HepG2 (cell line): Measurements from ENCODE around the gene DAB2IP. TPM values are rescaled to one million over a fixed set of nuclear protein-coding genes. Genes with fewer than 3 reads are reported as not detected.

Experiments
- ATF7-NPFF ChIP-seq: sonication (generic); formaldehyde crosslinking; IDR thresholded peaks from 2 replicates; pipeline ENCODE4 v1.8.1; 2023; ENCODE audit warnings: mild to moderate bottlenecking, low read depth, missing genetic modification reagents, moderate library complexity
- KLF12 ChIP-seq: sonication (generic); formaldehyde crosslinking; IDR thresholded peaks from 2 replicates; pipeline ENCODE4 v1.4.0; 2020; ENCODE audit warnings: missing genetic modification reagents, borderline replicate concordance
- MATR3 ChIP-seq: sonication (generic); formaldehyde crosslinking; IDR thresholded peaks from 2 replicates; pipeline ENCODE4 v1.4.0; 2020; ENCODE audit warnings: missing genetic modification reagents
- PRPF4 ChIP-seq: fragments of 200-400 bp; formaldehyde crosslinking; IDR thresholded peaks from 2 replicates; pipeline ENCODE4 v1.6.1; 2016; ENCODE audit warnings: low read length, low read depth; ENCODE audit not compliant: poor library complexity, severe bottlenecking
- REL ChIP-seq: sonication (generic); formaldehyde crosslinking; conservative IDR thresholded peaks from 2 replicates; pipeline ENCODE4 v1.8.0; 2022; ENCODE audit warnings: mild to moderate bottlenecking, missing genetic modification reagents, moderate library complexity
- REPIN1 ChIP-seq: sonication (generic); formaldehyde crosslinking; IDR thresholded peaks from 2 replicates; pipeline ENCODE4 v1.8.0; 2022; ENCODE audit warnings: missing genetic modification reagents, low read depth, mild to moderate bottlenecking, borderline replicate concordance
- TEAD2 ChIP-seq: sonication (generic); formaldehyde crosslinking; IDR thresholded peaks from 2 replicates; pipeline ENCODE4 v1.9.0; 2021; ENCODE audit warnings: missing genetic modification reagents
- ZBTB21 ChIP-seq: sonication (generic); formaldehyde crosslinking; IDR thresholded peaks from 2 replicates; pipeline ENCODE4 v1.4.0; 2020; ENCODE audit warnings: missing genetic modification reagents
- ZBTB49 ChIP-seq: sonication (generic); formaldehyde crosslinking; IDR thresholded peaks from 2 replicates; pipeline ENCODE4 v1.4.0; 2020; ENCODE audit warnings: missing genetic modification reagents, borderline replicate concordance
- ZNF501 ChIP-seq: sonication (generic); formaldehyde crosslinking; IDR thresholded peaks from 2 replicates; pipeline ENCODE4 v1.5.1; 2020; ENCODE audit warnings: mild to moderate bottlenecking, moderate library complexity, missing genetic modification reagents
- ZNF543 ChIP-seq: sonication (generic); formaldehyde crosslinking; IDR thresholded peaks from 2 replicates; pipeline ENCODE4 v1.4.0; 2020; ENCODE audit warnings: mild to moderate bottlenecking, missing genetic modification reagents
- ZNF547 ChIP-seq: sonication (generic); formaldehyde crosslinking; IDR thresholded peaks from 2 replicates; pipeline ENCODE4 v1.5.1; 2020; ENCODE audit warnings: mild to moderate bottlenecking, missing genetic modification reagents
- ZNF644 ChIP-seq: IDR thresholded peaks from 2 replicates; pipeline ENCODE4 v1.6.1; 2016; ENCODE audit warnings: low read depth
- ZNF670 ChIP-seq: sonication (generic); formaldehyde crosslinking; IDR thresholded peaks from 2 replicates; pipeline ENCODE4 v1.8.0; 2022; ENCODE audit warnings: mild to moderate bottlenecking, missing genetic modification reagents, borderline replicate concordance
- ZNF75D ChIP-seq: sonication (generic); formaldehyde crosslinking; IDR thresholded peaks from 2 replicates; pipeline ENCODE4 v1.8.1; 2023; ENCODE audit warnings: missing genetic modification reagents, mild to moderate bottlenecking, borderline replicate concordance
- polyA plus RNA-seq, 8 experiments: library from polyadenylated mRNA; depleted of rRNA in 3 of 8; stranded (reverse) in 7 of 8; unstranded in 1 of 8; fragments of >200 nt; fragmentation: Illumina TruSeq in 4 of 8; extraction: Trizol in 4 of 8; gene quantifications; 2 replicates each; pipeline versions ENCODE4 v1.2.1 to v1.2.3, GENCODE V29; 2011 to 2016; ENCODE audit warnings: low read depth in 4 of 8, missing spikeins in 1 of 8, mixed read lengths in 1 of 8; ENCODE audit not compliant: insufficient read depth in 1 of 8
- total RNA-seq, 5 experiments: library from RNA; depleted of rRNA; stranded (reverse); fragments of >200 nt; fragmentation: Illumina TruSeq; extraction: Trizol; gene quantifications; 2 replicates each; pipeline ENCODE4 v1.2.3, GENCODE V29; 2016; ENCODE audit warnings: low read depth in 1 of 5
- TF ChIP-seq, protein P1 (sequence below): sonication (generic); formaldehyde crosslinking; IDR thresholded peaks from 2 replicates; pipeline ENCODE4 v1.8.1; 2023; ENCODE audit warnings: mild to moderate bottlenecking, inconsistent platforms, moderate library complexity, missing genetic modification reagents, borderline replicate concordance
- TF ChIP-seq, protein P2 (sequence below): sonication (generic); formaldehyde crosslinking; IDR thresholded peaks from 2 replicates; pipeline ENCODE4 v1.5.0; 2020; ENCODE audit warnings: mild to moderate bottlenecking, missing genetic modification reagents, borderline replicate concordance

Gene DAB2IP
- total and polyA plus RNA-seq, 2 of the 13 experiments (the other 11 are each of a cell fraction or from before 2014, with no cell fraction given): 25.3 to 37.9 TPM

DNA sequence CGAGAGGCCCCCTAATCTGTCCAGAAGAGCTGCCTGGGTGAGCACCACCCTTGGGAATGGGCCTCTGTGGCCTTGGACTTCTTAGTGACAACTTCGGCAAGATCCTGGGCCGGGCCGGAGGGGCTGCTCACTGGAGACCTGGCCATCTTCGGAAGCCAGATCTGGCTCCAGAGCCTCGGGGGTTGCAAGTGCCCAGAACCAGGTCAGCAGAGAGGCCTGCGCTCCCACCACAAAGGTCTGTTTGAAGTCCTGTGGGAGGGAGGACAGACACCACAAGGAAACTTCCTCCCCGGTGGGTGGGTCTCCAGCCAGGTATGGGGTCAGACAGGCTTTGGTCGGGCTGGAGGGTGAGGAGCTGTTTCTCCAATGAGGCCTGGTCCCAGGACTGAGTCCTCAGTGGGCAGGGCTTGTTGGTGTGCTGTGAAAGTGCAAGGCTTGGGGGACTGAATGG, 86.1 kb downstream of the DAB2IP start (continued):
- no peak for TF ChIP-seq ZBTB49
- 0 out of 2 replicates have a peak, but pooled peaks have one; percentile 10 for TF ChIP-seq REPIN1 (CRISPR knock-in tag)
- peak; percentile 62 for TF ChIP-seq ZNF547 (CRISPR knock-in tag)
- no peak for TF ChIP-seq ZNF75D
- TF ChIP-seq TEAD2 (CRISPR knock-in tag): no peak
- TF ChIP-seq ZNF543: no peak
- TF ChIP-seq, protein P1, sequence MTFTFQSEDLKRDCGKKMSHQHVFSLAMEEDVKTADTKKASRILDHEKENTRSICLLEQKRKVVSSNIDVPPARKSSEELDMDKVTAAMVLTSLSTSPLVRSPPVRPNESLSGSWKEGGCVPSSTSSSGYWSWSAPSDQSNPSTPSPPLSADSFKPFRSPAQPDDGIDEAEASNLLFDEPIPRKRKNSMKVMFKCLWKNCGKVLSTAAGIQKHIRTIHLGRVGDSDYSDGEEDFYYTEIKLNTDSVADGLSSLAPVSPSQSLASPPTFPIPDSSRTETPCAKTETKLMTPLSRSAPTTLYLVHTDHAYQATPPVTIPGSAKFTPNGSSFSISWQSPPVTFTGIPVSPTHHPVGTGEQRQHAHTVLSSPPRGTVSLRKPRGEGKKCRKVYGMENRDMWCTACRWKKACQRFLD: no peak
- TF ChIP-seq, protein P2, sequence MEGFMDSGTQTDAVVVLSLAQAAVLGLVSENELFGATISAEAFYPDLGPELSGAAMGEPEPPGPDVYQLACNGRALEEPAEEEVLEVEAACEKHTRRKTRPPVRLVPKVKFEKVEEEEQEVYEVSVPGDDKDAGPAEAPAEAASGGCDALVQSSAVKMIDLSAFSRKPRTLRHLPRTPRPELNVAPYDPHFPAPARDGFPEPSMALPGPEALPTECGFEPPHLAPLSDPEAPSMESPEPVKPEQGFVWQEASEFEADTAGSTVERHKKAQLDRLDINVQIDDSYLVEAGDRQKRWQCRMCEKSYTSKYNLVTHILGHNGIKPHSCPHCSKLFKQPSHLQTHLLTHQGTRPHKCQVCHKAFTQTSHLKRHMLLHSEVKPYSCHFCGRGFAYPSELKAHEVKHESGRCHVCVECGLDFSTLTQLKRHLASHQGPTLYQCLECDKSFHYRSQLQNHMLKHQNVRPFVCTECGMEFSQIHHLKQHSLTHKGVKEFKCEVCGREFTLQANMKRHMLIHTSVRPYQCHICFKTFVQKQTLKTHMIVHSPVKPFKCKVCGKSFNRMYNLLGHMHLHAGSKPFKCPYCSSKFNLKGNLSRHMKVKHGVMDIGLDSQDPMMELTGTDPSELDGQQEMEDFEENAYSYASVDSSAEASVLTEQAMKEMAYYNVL: no peak
- no peak for TF ChIP-seq ZNF670 (CRISPR knock-in tag)
- no peak for TF ChIP-seq REL (CRISPR knock-in tag)
- TF ChIP-seq ZNF644: no peak
- no peak for TF ChIP-seq PRPF4
- TF ChIP-seq ZNF501 (CRISPR knock-in tag): peak; percentile 52; the same call in 1 of the 2 replicates
- no peak for TF ChIP-seq ZBTB21 (CRISPR knock-in tag)
- no peak for TF ChIP-seq MATR3 (CRISPR knock-in tag)
- TF ChIP-seq ATF7-NPFF (CRISPR knock-in tag): no peak
- TF ChIP-seq KLF12: no peak
